Measurements from ENCODE around the gene TTI1. TPM values are rescaled to one million over a fixed set of nuclear protein-coding genes. Genes with fewer than 3 reads are reported as not detected.

The TTI1 gene
- total and polyA plus RNA-seq, 2 donors (not counting 1 experiment from before 2014, with no cell fraction given) = 13.9 to 33.9 TPM

DNA sequence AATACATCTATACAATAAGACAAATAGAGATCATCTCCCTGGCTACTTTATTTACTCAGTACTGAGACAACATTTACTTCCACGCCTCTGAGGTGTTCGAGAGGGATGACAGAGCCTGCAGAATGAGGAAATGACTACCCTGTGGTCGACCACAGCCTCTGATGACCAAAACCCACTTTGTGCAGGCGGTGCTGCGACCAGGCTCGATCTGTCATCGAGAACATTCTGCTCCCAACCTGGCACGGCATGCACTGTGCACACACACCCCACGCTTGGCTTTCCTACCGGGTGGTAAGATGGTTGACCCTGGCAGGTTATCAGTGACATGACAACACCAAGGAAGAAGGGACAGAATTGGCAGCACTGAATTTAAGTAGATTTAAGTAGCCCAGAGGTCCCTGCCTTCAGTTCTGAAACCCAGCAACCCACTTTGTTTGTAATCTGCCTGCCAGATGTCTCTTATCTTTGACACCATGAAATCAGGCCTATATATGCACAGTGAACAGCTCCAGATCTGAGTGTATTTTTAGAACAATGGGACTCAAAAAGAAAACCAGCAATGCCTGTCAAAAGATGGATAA, 42.6 kb downstream of the TTI1 start:
- H3K79me2 ChIP-seq (ENCODE audit: control insufficient read depth, insufficient read depth, low read length) = no peaks in the 10 kb centered on the region
- H4K20me1 ChIP-seq (ENCODE audit: control insufficient read depth, insufficient read depth, low read length, poor library complexity, severe bottlenecking) = peaks cover 6% of the 10 kb centered on the region
- no peaks in the 10 kb centered on the region for H3K9me3 Mint-ChIP-seq (ENCODE audit: insufficient read depth)
- ATAC-seq (ENCODE audit: low read depth) (peak; percentile 88), DNase-seq (peak; percentile 75)
- H3K36me3 ChIP-seq (replicated peaks in 1 of 2; ENCODE audit: control extremely low read depth in 1 of 2, control insufficient read depth in 1 of 2, extremely low read depth in 1 of 2, insufficient read depth in 2 of 2, low read length in 1 of 2) = peaks cover 4 to 66% of the 10 kb centered on the region in 2 experiments
- H3K4me3 Mint-ChIP-seq = peak overlapping the region; percentile 6
- H3K4me1 Mint-ChIP-seq = peaks cover 18% of the 10 kb centered on the region
- H3K4me3 ChIP-seq (ENCODE audit: control extremely low read depth in 1 of 5, extremely low read depth in 1 of 5, insufficient read depth in 1 of 5, low read depth in 2 of 5, low read length in 4 of 5) = no peak overlapping the region
- no peak overlapping the region for H2AFZ ChIP-seq (ENCODE audit: insufficient read depth, low read depth, low read length, poor library complexity, severe bottlenecking)
- H3K4me1 ChIP-seq (ENCODE audit: control insufficient read depth in 2 of 2, insufficient read depth in 2 of 2, low read length in 2 of 2) = peaks cover 13 to 18% of the 10 kb centered on the region in 2 donors
- intact Hi-C loops (cut with micrococcal nuclease) = loop anchor here (5.0 to 10.0 kb wide), 2 partner anchors 233 to 796 kb away; no protein-coding TSS in a partner anchor
- H3K27me3 Mint-ChIP-seq = no peaks in the 10 kb centered on the region
- TF ChIP-seq CTCF (IDR thresholded peaks at IDR 0.05) = no peak
- no peak for TF ChIP-seq EZH2 (IDR thresholded peaks at IDR 0.05; ENCODE audit: borderline replicate concordance, insufficient read depth, low read depth, low read length, poor library complexity, severe bottlenecking)
- peak overlapping the region; percentile 51 for H3K27ac Mint-ChIP-seq
- no peak overlapping the region for H3K27ac ChIP-seq (ENCODE audit: low read length in 2 of 2)
- no peaks in the 10 kb centered on the region for H3K9me3 ChIP-seq (ENCODE audit: control extremely low read depth in 1 of 3, control insufficient read depth in 2 of 3, insufficient read depth in 1 of 3, low read length in 2 of 3)
- H3K27me3 ChIP-seq (replicated peaks in 1 of 4; ENCODE audit: control extremely low read depth in 1 of 4, control insufficient read depth in 3 of 4, insufficient read depth in 4 of 4, low read length in 3 of 4) = no peaks in the 10 kb centered on the region
- ChIA-PET CTCF (interaction anchor here (0.7 to 5.6 kb wide), 6 partner anchors 40 to 426 kb away, joined by 3 to 87 read pairs (median 4); partner anchors contain the start of gene VSTM2L), POLR2A (interaction anchor here (0.6 kb wide), 1 partner anchor 593 kb away, joined by 4 read pairs; no protein-coding TSS in a partner anchor)
- 5% methylated on average over 9 of the region's 10 CpGs for WGBS (ENCODE audit: insufficient coverage)
- H3K9ac ChIP-seq (ENCODE audit: low read length) = peak overlapping the region; percentile 39
- H3K4me2 ChIP-seq (replicated peaks; ENCODE audit: low read depth, low read length, poor library complexity, severe bottlenecking) = peak overlapping the region; percentile 49

Measured in B cell (primary cell).